GM21528 (cell line): ENCODE measurements around the gene AMDHD2.

Experiments used
- ATAC-seq: cut with Tn5 transposase; IDR thresholded peaks from one replicate; pipeline ENCODE4 v1.9.1; 2021; ENCODE audit warnings: mild to moderate bottlenecking, moderate library complexity; ENCODE audit not compliant: unreplicated experiment, low FRiP score

AMDHD2 gene

GRCh38 chr16:2515180-2515851 is 4.9 kb upstream of the AMDHD2 start:
- no peak for ATAC-seq

- ATAC-seq = no peak
Observed at GRCh38 chr16:2516391-2517240, 3.6 kb upstream of the AMDHD2 start.

GRCh38 chr16:2517954-2518605 is 2.1 kb upstream of the AMDHD2 start:
- ATAC-seq = no peak

- ATAC-seq = no peak
Observed at GRCh38 chr16:2518823-2519710, 1.1 kb upstream of the AMDHD2 start.

- ATAC-seq = no peak
Observed at GRCh38 chr16:2519711-2520080, 475 bp upstream of the AMDHD2 start.

GRCh38 chr16:2520784-2521531 is 787 bp downstream of the AMDHD2 start:
- no peak for ATAC-seq

- no peak for ATAC-seq
Observed at GRCh38 chr16:2523801-2524231, 3.6 kb downstream of the AMDHD2 start.

- ATAC-seq = no peak
Observed at GRCh38 chr16:2524339-2524938, 4.3 kb downstream of the AMDHD2 start.

- no peak for ATAC-seq
Observed at GRCh38 chr16:2526135-2526534, 6.0 kb downstream of the AMDHD2 start.

- no peak for ATAC-seq
Observed at GRCh38 chr16:2527071-2527783, 7.1 kb downstream of the AMDHD2 start.

GRCh38 chr16:2527784-2528100 is 7.6 kb downstream of the AMDHD2 start:
- no peak for ATAC-seq

GRCh38 chr16:2528161-2529060 is 8.2 kb downstream of the AMDHD2 start:
- ATAC-seq = no peak

- no peak for ATAC-seq
Observed at GRCh38 chr16:2529061-2529931, 9.1 kb downstream of the AMDHD2 start.

- no peak for ATAC-seq
Observed at GRCh38 chr16:2529961-2530628, 9.9 kb downstream of the AMDHD2 start.

GRCh38 chr16:2530629-2531318 is 10.6 kb downstream of the AMDHD2 start:
- no peak for ATAC-seq

- no peak for ATAC-seq
Observed at GRCh38 chr16:2531371-2531695, 11.2 kb downstream of the AMDHD2 start, which contains the start of gene CEMP1. CEMP1 (minus strand) TSS chr16:2531408; CDS start chr16:2531073, 335 bp downstream.
